Brain microvascular endothelial cell (primary cell): Measurements from ENCODE around the gene NYNRIN.

Experiments used
- DNase-seq: peaks from one replicate; pipeline ENCODE4 v3.0.0-alpha.2; 2020
- H3K27ac ChIP-seq: fragments of 250-450 bp; sonication (Bioruptor Pico); 2 replicates; pipeline ENCODE4 v1.5.1; 2020; ENCODE audit warnings: mild to moderate bottlenecking, moderate library complexity
- H3K27me3 ChIP-seq: fragments of 250-450 bp; sonication (Bioruptor Pico); replicated peaks from 2 replicates; pipeline ENCODE4 v1.5.1; 2020; ENCODE audit warnings: mild to moderate bottlenecking
- H3K36me3 ChIP-seq: fragments of 250-450 bp; sonication (Bioruptor Pico); replicated peaks from 2 replicates; pipeline ENCODE4 v1.5.1; 2020; ENCODE audit warnings: mild to moderate bottlenecking
- H3K4me3 ChIP-seq: 2 replicates; pipeline ENCODE4 v1.5.1; 2011; ENCODE audit warnings: low read depth, mild to moderate bottlenecking, control low read depth, low read length, moderate library complexity
- CTCF ChIP-seq: IDR thresholded peaks from 2 replicates; pipeline ENCODE4 v1.5.1; 2011; ENCODE audit warnings: low read depth, mild to moderate bottlenecking, moderate library complexity, low read length, control low read depth, inconsistent platforms; ENCODE audit errors: missing control alignments
- in situ Hi-C: cut with HindIII; loops from 2 replicates; pipeline ENCODE4 v1.10.0; 2017; ENCODE audit warnings: low sequenced_read_pairs, low pct_ligation_motif_present

NYNRIN gene

GRCh38 chr14:24436355-24437019 lies 37.7 kb downstream of the NYNRIN start:
- in situ Hi-C loops: loop anchor here (10.0 kb wide), 1 partner anchor 102 kb away; the partner anchor contains the start of genes ADCY4 and RIPK3
- Histone ChIP-seq H3K27me3 (no peaks in the 10 kb centered on the region), H3K36me3 (peaks cover 70% of the 10 kb centered on the region), H3K4me3 (no peak overlapping the region), H3K27ac (no peak overlapping the region)
- peak; percentile 81 for TF ChIP-seq CTCF
- DNase-seq: peak; percentile 43

GRCh38 chr14:24437020-24437735 lies 38.4 kb downstream of the NYNRIN start:
- no peak overlapping the region for H3K27ac ChIP-seq
- H3K4me3 ChIP-seq: no peak overlapping the region
- in situ Hi-C loops: loop anchor here (10.0 kb wide), 1 partner anchor 102 kb away; the partner anchor contains the start of genes ADCY4 and RIPK3
- no peaks in the 10 kb centered on the region for H3K27me3 ChIP-seq
- TF ChIP-seq CTCF: no peak
- DNase-seq: no peak
- H3K36me3 ChIP-seq: peaks cover 66% of the 10 kb centered on the region

GRCh38 chr14:24437736-24438067 lies 38.9 kb downstream of the NYNRIN start:
- no peak for DNase-seq
- H3K4me3 ChIP-seq: no peak overlapping the region
- H3K27ac ChIP-seq: no peak overlapping the region
- TF ChIP-seq CTCF: no peak
- no peaks in the 10 kb centered on the region for H3K27me3 ChIP-seq
- in situ Hi-C loops: loop anchor here (10.0 kb wide), 1 partner anchor 103 kb away; the partner anchor contains the start of genes ADCY4 and RIPK3
- H3K36me3 ChIP-seq: peaks cover 60% of the 10 kb centered on the region

GRCh38 chr14:24438223-24439097 lies 39.7 kb downstream of the NYNRIN start:
- DNase-seq: no peak
- no peak for TF ChIP-seq CTCF
- H3K27me3 ChIP-seq: no peaks in the 10 kb centered on the region
- H3K4me3 ChIP-seq: no peak overlapping the region
- in situ Hi-C loops: loop anchor here (10.0 kb wide), 1 partner anchor 104 kb away; the partner anchor contains the start of genes ADCY4 and RIPK3
- no peak overlapping the region for H3K27ac ChIP-seq
- peaks cover 53% of the 10 kb centered on the region for H3K36me3 ChIP-seq

GRCh38 chr14:24439257-24439656 lies 40.5 kb downstream of the NYNRIN start:
- Histone ChIP-seq H3K27ac (no peak overlapping the region), H3K4me3 (no peak overlapping the region), H3K36me3 (peaks cover 47% of the 10 kb centered on the region), H3K27me3 (no peaks in the 10 kb centered on the region)
- TF ChIP-seq CTCF: no peak
- in situ Hi-C loops: loop anchor here (10.0 kb wide), 1 partner anchor 104 kb away; the partner anchor contains the start of genes ADCY4 and RIPK3
- no peak for DNase-seq
